HPDE6-E6E7 (cell line): ENCODE data around the gene PIK3C2G.
"Not testable (repeated sequence)": the region's sequence is repeated elsewhere in the genome, so short reads cannot be mapped to it uniquely, and the experiment has no call there.

Experiments used
- DNase-seq: peaks from one replicate; pipeline ENCODE4 v3.0.0; 2011; ENCODE audit warnings: missing footprints; ENCODE audit errors: extremely low spot score

Gene PIK3C2G

GRCh38 chr12:18632848-18633247, 371.5 kb downstream of the PIK3C2G start:
- DNase-seq, result no peak

GRCh38 chr12:18634382-18634781, 373.1 kb downstream of the PIK3C2G start:
- DNase-seq, result no peak

- DNase-seq, result no peak
Measured at GRCh38 chr12:18640321-18640955, 379.1 kb downstream of the PIK3C2G start.

- no peak for DNase-seq
Measured at GRCh38 chr12:18643681-18644080, 382.4 kb downstream of the PIK3C2G start.

- no peak for DNase-seq
Measured at GRCh38 chr12:18644564-18644963, 383.2 kb downstream of the PIK3C2G start.

- DNase-seq, result no peak
Measured at GRCh38 chr12:18646286-18646890, 385.1 kb downstream of the PIK3C2G start.

GRCh38 chr12:18651525-18651924, 390.2 kb downstream of the PIK3C2G start:
- DNase-seq, result no peak

GRCh38 chr12:18652596-18652995, 391.3 kb downstream of the PIK3C2G start:
- DNase-seq, result no peak

- no peak for DNase-seq
Measured at GRCh38 chr12:18653465-18653864, 392.1 kb downstream of the PIK3C2G start.

GRCh38 chr12:18655351-18655750, 394.0 kb downstream of the PIK3C2G start:
- DNase-seq, result no peak

GRCh38 chr12:18658179-18658578, 396.9 kb downstream of the PIK3C2G start:
- DNase-seq, result no peak

GRCh38 chr12:18658829-18659228, 397.5 kb downstream of the PIK3C2G start:
- DNase-seq, result no peak

GRCh38 chr12:18676141-18676540, 414.8 kb downstream of the PIK3C2G start:
- DNase-seq, result no peak

- no peak for DNase-seq
Measured at GRCh38 chr12:18676996-18677588, 415.8 kb downstream of the PIK3C2G start.

- no peak for DNase-seq
Measured at GRCh38 chr12:18681818-18682217, 420.5 kb downstream of the PIK3C2G start.

GRCh38 chr12:18683327-18684013, 422.2 kb downstream of the PIK3C2G start:
- peak; percentile 38 for DNase-seq

- DNase-seq, result no peak
Measured at GRCh38 chr12:18684430-18684829, 423.1 kb downstream of the PIK3C2G start.

GRCh38 chr12:18689771-18690170, 428.5 kb downstream of the PIK3C2G start:
- no peak for DNase-seq

- peak; percentile 91 for DNase-seq
Measured at GRCh38 chr12:18690653-18691052, 429.3 kb downstream of the PIK3C2G start.

GRCh38 chr12:18693986-18694385, 432.7 kb downstream of the PIK3C2G start:
- not testable (repeated sequence) for DNase-seq

- DNase-seq, result peak; percentile 17
Measured at GRCh38 chr12:18696971-18697602, 435.8 kb downstream of the PIK3C2G start.
